Measurements from ENCODE around the gene FAM83F.
A peak's percentile ranks its signal among the peaks of the same experiment; 100 is the strongest.
"Not testable (repeated sequence)": the region's sequence is repeated elsewhere in the genome, so short reads cannot be mapped to it uniquely, and the experiment has no call there.

Gene FAM83F

GRCh38 chr22:40019100-40019499 lies 24.3 kb downstream of the FAM83F start:
- DNase-seq = no peak

- DNase-seq = no peak
These were observed 26.2 kb downstream of the FAM83F start for GRCh38 chr22:40020956-40021355.

- no peak for DNase-seq
These were observed 26.7 kb downstream of the FAM83F start for GRCh38 chr22:40021401-40022000.

- DNase-seq = no peak
These were observed 27.9 kb downstream of the FAM83F start for GRCh38 chr22:40022536-40023240.

GRCh38 chr22:40023341-40023841 lies 28.6 kb downstream of the FAM83F start:
- DNase-seq = no peak

GRCh38 chr22:40024201-40025061 lies 29.7 kb downstream of the FAM83F start:
- DNase-seq = peak; percentile 52

- DNase-seq = not testable (repeated sequence)
These were observed 30.3 kb downstream of the FAM83F start for GRCh38 chr22:40025062-40025379.

GRCh38 chr22:40025856-40026255 lies 31.1 kb downstream of the FAM83F start:
- DNase-seq = no peak

- DNase-seq = no peak
These were observed 31.9 kb downstream of the FAM83F start for GRCh38 chr22:40026641-40027040.

GRCh38 chr22:40027191-40028097 lies 32.7 kb downstream of the FAM83F start:
- no peak for DNase-seq

GRCh38 chr22:40028098-40028425 lies 33.3 kb downstream of the FAM83F start:
- no peak for DNase-seq

GRCh38 chr22:40029189-40029890 lies 34.6 kb downstream of the FAM83F start:
- DNase-seq = no peak

- no peak for DNase-seq
These were observed 35.4 kb downstream of the FAM83F start for GRCh38 chr22:40030026-40030757.

- no peak for DNase-seq
These were observed 36.0 kb downstream of the FAM83F start for GRCh38 chr22:40030758-40031095.

- DNase-seq = no peak
These were observed 37.2 kb downstream of the FAM83F start for GRCh38 chr22:40031766-40032470.

GRCh38 chr22:40033586-40034380 lies 39.0 kb downstream of the FAM83F start:
- no peak for DNase-seq

- no peak for DNase-seq
These were observed 40.6 kb downstream of the FAM83F start for GRCh38 chr22:40035351-40035750.

- no peak for DNase-seq
These were observed 41.4 kb downstream of the FAM83F start for GRCh38 chr22:40036126-40036525.

GRCh38 chr22:40036591-40037225 lies 42.0 kb downstream of the FAM83F start:
- peak; percentile 75 for DNase-seq

- no peak for DNase-seq
These were observed 42.6 kb downstream of the FAM83F start for GRCh38 chr22:40037320-40037719.
